Mesodermal cell (in vitro differentiated cells): ENCODE measurements around the gene PRKAR1B.

Experiments used
- H3K27ac ChIP-seq: 2 replicates; pipeline ENCODE4 v1.7.0; 2013; ENCODE audit warnings: mild to moderate bottlenecking, low read depth, low read length, moderate library complexity; ENCODE audit not compliant: severe bottlenecking
- H3K36me3 ChIP-seq: 2 replicates; pipeline ENCODE4 v1.7.1; 2013; ENCODE audit warnings: mild to moderate bottlenecking, low read length, moderate library complexity; ENCODE audit not compliant: control insufficient read depth, insufficient read depth
- H3K4me1 ChIP-seq: one replicate; pipeline ENCODE4 v1.7.1; 2013; ENCODE audit warnings: mild to moderate bottlenecking, low read length; ENCODE audit not compliant: insufficient read depth, control insufficient read depth, poor library complexity, severe bottlenecking
- H3K4me3 ChIP-seq: 2 replicates; pipeline ENCODE4 v1.7.0; 2013; ENCODE audit warnings: low read length, control low read depth, mild to moderate bottlenecking; ENCODE audit not compliant: insufficient read depth, poor library complexity, severe bottlenecking; ENCODE audit errors: extremely low read depth
- H3K9me3 ChIP-seq: 2 replicates; pipeline ENCODE4 v1.7.1; 2013; ENCODE audit warnings: mild to moderate bottlenecking, low read length, moderate library complexity; ENCODE audit not compliant: control insufficient read depth
- WGBS, 2 experiments: methylation state at CpG; one replicate each; pipeline ENCODE4 v1.1.5; 2013; ENCODE audit warnings: missing lambda C conversion rate in 2 of 2; ENCODE audit not compliant: insufficient coverage in 2 of 2; 5-methylcytosine and 5-hydroxymethylcytosine counted together

Gene PRKAR1B

GRCh38 chr7:527723-528122 is 199.4 kb downstream of the PRKAR1B start:
- peaks cover 3% of the 10 kb centered on the region for H3K9me3 ChIP-seq
- peaks cover 7% of the 10 kb centered on the region for H3K4me1 ChIP-seq
- no peak overlapping the region for H3K4me3 ChIP-seq
- H3K36me3 ChIP-seq: no peaks in the 10 kb centered on the region
- 88 to 89% methylated on average over 3 of the region's 4 CpGs for WGBS, 2 experiments
- no peak overlapping the region for H3K27ac ChIP-seq

DNA sequence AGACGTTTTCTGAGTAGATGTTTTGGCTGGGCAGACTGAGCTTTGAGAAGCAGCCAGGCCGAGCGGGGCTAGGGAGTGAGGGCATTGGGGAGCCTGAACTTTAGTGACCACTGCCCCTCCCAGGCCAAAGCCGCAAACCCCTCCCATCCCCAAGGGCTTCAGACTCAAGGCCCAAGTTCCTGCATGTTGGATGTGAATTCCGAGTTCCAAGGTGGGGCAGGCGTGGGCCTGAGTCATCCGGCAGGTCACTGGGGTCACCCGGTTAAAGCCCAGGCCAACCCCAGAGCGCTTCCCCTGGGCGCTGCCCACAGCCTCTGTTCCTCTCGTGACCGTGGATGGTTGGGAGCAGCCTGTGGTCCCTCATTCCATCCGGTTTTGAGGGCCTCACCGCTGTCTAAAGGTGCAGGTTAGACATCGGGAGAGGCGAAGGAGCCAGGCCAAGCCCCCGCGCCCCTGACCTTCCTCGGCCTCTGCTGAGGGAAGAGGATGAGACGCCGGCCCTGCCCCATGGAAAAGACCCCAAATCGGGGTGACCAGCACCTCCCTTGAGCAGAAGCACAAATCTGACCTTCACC is 200.5 kb downstream of the PRKAR1B start:
- 88 to 90% methylated on average over 21 of the region's 22 CpGs for WGBS, 2 experiments
- Histone ChIP-seq H3K4me1 (peaks cover 18% of the 10 kb centered on the region), H3K9me3 (peaks cover 3% of the 10 kb centered on the region), H3K27ac (no peak overlapping the region), H3K36me3 (no peaks in the 10 kb centered on the region), H3K4me3 (no peak overlapping the region)

DNA sequence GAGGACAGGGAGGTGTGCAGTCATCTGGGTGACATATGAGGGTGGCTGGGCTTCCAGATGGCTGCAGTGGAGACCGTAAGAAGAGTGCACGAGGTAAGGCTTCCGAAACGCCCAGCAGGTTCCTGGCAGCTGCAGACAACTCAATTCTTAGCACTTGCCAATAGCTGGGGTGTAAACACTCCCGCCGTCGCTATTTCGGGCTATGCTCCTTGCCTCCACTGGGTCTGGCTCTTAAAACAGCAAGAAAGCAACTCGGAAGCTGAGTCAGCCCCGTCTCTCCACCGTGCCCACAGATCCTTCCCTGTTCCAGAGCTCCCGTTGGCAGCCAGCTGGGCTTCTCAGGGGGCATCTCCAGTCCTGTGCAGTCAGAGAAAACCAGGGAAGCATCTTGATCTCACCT is 201.3 kb downstream of the PRKAR1B start:
- H3K27ac ChIP-seq: no peak overlapping the region
- no peak overlapping the region for H3K4me3 ChIP-seq
- H3K36me3 ChIP-seq: no peaks in the 10 kb centered on the region
- 82 to 90% methylated on average over 11 to 12 of the region's 12 CpGs for WGBS, 2 experiments
- H3K9me3 ChIP-seq: peaks cover 3% of the 10 kb centered on the region
- H3K4me1 ChIP-seq: peaks cover 20% of the 10 kb centered on the region

DNA sequence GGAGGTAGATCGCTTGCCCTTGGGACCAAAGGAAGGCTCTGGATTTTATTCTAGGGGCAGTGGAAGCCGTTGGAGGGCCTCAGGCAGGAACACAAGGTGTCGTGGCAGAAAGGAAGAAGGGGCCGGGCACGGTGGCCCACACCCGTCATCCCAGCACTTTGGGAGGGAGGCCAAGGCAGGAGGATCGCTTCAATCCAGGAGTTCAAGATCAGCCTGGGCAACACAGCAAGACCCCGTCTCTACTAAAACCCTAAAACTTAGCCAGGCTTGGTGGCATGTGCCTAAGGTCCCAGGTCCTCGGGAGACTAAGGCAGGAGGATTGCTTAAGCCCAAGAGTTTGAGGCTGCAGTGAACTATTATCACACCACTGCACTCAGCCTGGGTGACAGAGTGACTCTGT is 202.3 kb downstream of the PRKAR1B start:
- no peak overlapping the region for H3K4me3 ChIP-seq
- no peak overlapping the region for H3K27ac ChIP-seq
- no peaks in the 10 kb centered on the region for H3K36me3 ChIP-seq
- peaks cover 3% of the 10 kb centered on the region for H3K9me3 ChIP-seq
- WGBS, 2 experiments: 98 to 100% methylated on average over 8 of the region's 9 CpGs
- H3K4me1 ChIP-seq: peaks cover 20% of the 10 kb centered on the region

DNA sequence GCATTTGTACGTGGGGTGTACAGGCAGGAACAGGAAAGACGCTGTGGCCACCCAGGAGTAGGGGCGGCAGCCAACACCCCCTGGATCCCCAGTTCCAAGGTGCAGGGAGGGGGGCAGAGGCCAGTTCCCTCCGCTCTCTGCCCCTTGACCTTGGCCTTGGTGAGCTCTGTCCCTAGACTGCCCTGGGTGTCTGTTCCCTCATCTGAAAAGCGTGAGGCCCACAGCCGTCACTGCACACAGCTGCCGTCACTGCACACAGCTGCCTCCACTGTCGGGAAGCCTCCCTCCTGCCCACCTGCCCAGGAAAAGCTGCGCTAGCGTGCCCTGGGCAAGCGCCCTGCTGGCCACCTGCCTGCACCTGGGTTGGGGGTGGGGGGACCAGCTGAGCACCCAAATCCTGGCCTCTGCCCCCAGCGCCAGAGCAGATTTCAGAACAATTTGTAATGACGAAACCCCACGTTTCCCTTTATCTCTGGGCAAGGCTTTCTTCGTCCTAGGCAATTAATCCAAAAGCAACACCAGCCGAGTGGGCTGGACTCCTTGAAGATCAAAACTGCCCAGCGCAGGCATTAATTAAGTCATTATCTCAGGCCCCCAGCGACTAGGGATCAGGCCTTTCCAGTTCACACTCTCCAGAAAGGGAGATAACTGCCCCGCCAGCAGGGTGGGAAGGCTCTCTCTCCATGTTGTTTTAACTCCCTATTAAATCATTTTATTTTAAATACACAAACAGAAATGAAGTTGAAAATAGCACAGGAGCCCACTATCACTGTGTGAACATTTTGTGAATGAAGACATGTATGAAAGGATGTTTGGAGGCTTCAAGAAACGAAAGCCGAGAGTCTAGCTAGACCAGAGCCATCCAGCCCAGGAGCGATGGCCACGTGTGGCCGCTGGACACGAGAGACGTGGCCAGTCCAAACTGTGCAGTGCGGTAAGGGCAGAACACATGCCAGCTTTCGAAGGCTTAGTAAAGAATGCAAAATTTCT is 203.4 kb downstream of the PRKAR1B start:
- no peaks in the 10 kb centered on the region for H3K36me3 ChIP-seq
- no peak overlapping the region for H3K27ac ChIP-seq
- H3K4me1 ChIP-seq: peaks cover 20% of the 10 kb centered on the region
- H3K9me3 ChIP-seq: peaks cover 3% of the 10 kb centered on the region
- no peak overlapping the region for H3K4me3 ChIP-seq
- 88% methylated on average over 25 to 27 of the region's 28 CpGs for WGBS, 2 experiments

DNA sequence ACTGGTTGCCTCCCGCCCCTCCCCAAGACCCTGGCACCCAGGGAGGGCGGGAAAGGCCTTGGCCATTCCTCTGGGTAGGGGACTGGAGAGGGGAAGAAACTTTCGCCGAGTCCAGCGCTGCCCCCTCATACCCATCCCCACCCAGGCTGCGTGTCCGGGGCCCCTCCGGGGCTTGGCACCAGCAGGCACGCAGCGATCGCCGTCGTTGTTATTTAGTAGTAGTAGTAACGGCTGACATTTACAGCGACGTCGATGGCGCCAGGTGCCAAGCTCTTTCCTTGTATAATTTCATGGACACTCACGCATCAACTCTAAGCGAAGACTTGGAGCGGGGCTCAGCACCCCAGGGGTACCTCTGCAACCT is 204.1 kb downstream of the PRKAR1B start:
- Histone ChIP-seq H3K36me3 (no peaks in the 10 kb centered on the region), H3K9me3 (peaks cover 3% of the 10 kb centered on the region), H3K4me3 (no peak overlapping the region), H3K27ac (no peak overlapping the region), H3K4me1 (peaks cover 20% of the 10 kb centered on the region)
- WGBS, 2 experiments: 79 to 80% methylated on average over 7 to 10 of the region's 21 CpGs

DNA sequence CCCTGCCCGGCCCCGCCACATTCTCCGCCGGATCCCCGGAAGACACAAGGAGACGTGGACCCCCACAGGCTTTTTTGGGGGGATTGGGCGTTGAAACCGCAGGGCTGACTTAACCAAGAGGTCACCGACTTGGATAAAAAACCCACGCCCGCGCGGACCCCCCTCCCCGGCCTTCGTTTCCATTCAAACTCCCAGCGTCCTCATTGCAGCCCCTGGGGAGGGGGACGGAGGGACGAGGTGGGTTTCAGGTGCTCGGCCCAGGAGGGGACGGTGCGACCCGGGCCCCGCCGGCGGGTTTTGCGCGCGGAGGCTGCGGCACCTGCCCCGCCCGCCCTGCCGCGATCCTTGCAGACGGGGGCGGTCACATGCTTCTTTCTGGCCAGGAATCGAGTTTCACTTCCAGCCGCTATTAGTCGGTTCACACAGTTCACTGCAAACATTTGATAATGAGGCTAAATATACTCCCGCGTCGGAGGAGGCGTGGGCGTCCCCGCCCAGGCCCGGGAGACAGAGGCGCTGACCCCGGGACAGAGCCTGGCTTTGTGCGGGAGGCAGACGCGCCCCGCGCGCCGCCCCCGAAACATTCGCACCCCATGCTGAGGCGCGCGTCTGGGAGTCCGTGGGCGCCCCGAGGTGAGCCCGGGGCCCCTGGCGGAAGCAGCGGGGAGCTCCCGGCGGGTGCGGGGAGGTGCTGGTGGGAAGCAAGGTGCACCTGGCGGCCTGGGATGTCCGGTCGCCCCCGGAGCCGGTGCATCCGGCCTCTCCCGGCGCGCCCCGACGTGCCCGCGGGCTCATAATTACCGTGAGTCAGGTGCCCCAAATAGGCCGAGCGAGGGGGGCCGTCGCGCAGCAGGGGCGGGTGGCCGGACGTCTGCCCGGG is 204.8 kb downstream of the PRKAR1B start:
- no peak overlapping the region for H3K27ac ChIP-seq
- 1 to 2% methylated on average over 75 to 78 of the region's 91 CpGs for WGBS, 2 experiments
- peaks cover 2% of the 10 kb centered on the region for H3K9me3 ChIP-seq
- H3K36me3 ChIP-seq: no peaks in the 10 kb centered on the region
- peak overlapping the region; percentile 14 for H3K4me3 ChIP-seq
- peaks cover 20% of the 10 kb centered on the region for H3K4me1 ChIP-seq

DNA sequence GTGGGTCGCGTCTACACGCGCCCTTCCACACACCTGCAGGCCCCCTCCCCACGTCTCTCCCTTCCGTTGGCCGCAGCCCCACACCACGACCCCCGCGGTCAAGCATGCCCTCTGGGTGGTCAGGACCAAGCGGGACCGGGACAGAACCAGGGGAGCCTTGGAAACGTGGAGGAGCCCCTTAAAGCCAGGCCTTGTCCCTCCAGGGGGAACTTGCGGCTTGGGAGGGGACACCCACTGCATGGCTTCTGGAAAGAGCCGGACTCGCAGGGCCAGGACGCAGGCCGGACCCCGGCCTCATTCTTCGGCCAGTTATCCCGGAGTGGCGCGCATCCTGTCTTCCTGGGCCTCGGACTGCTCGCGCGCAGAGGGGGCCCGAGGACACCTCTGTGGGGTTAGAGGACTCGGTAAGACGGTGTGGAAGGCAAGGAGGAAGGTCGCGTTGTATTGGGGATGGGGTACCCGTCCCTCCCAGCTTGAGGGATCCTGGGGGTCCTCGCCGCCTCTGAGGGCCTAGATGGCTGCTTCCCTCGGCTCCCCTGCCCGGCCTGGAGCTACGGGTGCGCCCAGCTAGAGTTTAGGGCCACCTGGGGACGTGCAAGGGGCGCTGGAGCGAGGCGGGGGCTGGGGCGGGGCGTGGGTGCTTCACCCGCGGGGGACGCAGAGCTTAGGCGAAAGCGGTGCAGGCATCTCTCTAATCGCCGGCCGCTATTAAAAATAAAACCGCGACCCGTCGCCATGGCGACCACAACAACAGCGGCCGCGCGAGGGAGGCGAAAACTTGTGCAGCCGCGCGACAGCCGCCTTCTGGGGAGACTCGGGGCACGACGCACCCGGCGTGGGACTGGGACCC is 205.6 kb downstream of the PRKAR1B start:
- H3K36me3 ChIP-seq: no peaks in the 10 kb centered on the region
- H3K4me3 ChIP-seq: peak overlapping the region; percentile 14
- H3K9me3 ChIP-seq: no peaks in the 10 kb centered on the region
- 1 to 2% methylated on average over 56 to 58 of the region's 72 CpGs for WGBS, 2 experiments
- H3K27ac ChIP-seq: no peak overlapping the region
- peaks cover 18% of the 10 kb centered on the region for H3K4me1 ChIP-seq

- no peak overlapping the region for H3K27ac ChIP-seq
Measured at GRCh38 chr7:520503-521161, 206.4 kb downstream of the PRKAR1B start.

More at GRCh38 chr7:520503-521161, 206.4 kb downstream of the PRKAR1B start:
- Histone ChIP-seq H3K9me3 (no peaks in the 10 kb centered on the region), H3K4me1 (peaks cover 20% of the 10 kb centered on the region), H3K36me3 (no peaks in the 10 kb centered on the region), H3K4me3 (peak overlapping the region; percentile 36)
- 2% methylated on average over 46 to 54 of the region's 63 CpGs for WGBS, 2 experiments
